K562 (cell line): ENCODE data around the gene GSS. TPM values are rescaled to one million over a fixed set of nuclear protein-coding genes. Genes with fewer than 3 reads are reported as not detected.

Experiments used
- ATAC-seq: fragments of 200-7000 bp; cut with Tn5 transposase; 3 replicates; pipeline ENCODE4 v1.9.1; 2020; ENCODE audit warnings: moderate library complexity
- BruUV-seq: library from RNA; stranded (reverse); fragments of 400-500 nt; replicated peaks from 2 replicates; lab custom pipeline; 2021; lab: Mats Ljungman, UMichigan
- CTCF ChIA-PET: fragments of 300-600 bp; formaldehyde crosslinking; extraction: SDS; loops from one replicate; lab custom pipeline; 2021; ENCODE audit warnings: low intra/inter-chr PET ratio; lab: Yijun Ruan, JAX
- POLR2A ChIA-PET: fragments of 300-600, 350-650 bp; sonication (Branson Sonifier 250); formaldehyde crosslinking; extraction: SDS; loops from one replicate; lab custom pipeline; 2021; ENCODE audit warnings: antibody characterized with exemption, inconsistent platforms; lab: Yijun Ruan, JAX
- DNase-seq, 4 experiments: peaks; one replicate each; pipeline versions ENCODE4 v3.0.0 to v3.0.0-alpha.2; 2011 to 2018; ENCODE audit warnings: low spot score in 3 of 4, mixed read lengths in 3 of 4; ENCODE audit errors: extremely low read depth in 1 of 4
- FAIRE-seq: peaks from 2 replicates; lab custom pipeline; 2011; peaks lifted over from hg19 to GRCh38; lab: Jason Lieb, UNC
- H2AFZ ChIP-seq: 2 replicates; pipeline ENCODE4 v1.6.0; 2011; ENCODE audit warnings: low read depth, low read length, control low read depth, inconsistent platforms
- H3K27ac ChIP-seq: fragments of 200-600 bp; 3 replicates; pipeline ENCODE4 v1.8.0; 2011; ENCODE audit warnings: low read depth, mild to moderate bottlenecking, control low read depth, inconsistent platforms, low read length, moderate library complexity, mixed read lengths; ENCODE audit errors: extremely low read depth
- H3K27me3 ChIP-seq, 2 experiments: fragments of 300-600 bp in 1 of 2; 2 replicates in 1 of 2; 3 replicates in 1 of 2; pipeline versions ENCODE4 v1.6.0 to v1.8.0; 2011; ENCODE audit warnings: inconsistent platforms in 2 of 2, low read length in 2 of 2, mild to moderate bottlenecking in 1 of 2, mixed read lengths in 1 of 2, moderate library complexity in 1 of 2; ENCODE audit not compliant: control insufficient read depth in 2 of 2, insufficient read depth in 2 of 2
- H3K36me3 ChIP-seq: fragments of 300-600 bp; 3 replicates; pipeline ENCODE4 v1.8.0; 2011; ENCODE audit warnings: mild to moderate bottlenecking, low read length, inconsistent platforms; ENCODE audit not compliant: control insufficient read depth, insufficient read depth
- H3K4me1 ChIP-seq, 2 experiments: fragments of 200-600 bp in 1 of 2; replicated peaks in 1 of 2; 2 replicates in 1 of 2; 3 replicates in 1 of 2; pipeline versions ENCODE4 v1.5.1 to v1.8.0; 2011; ENCODE audit warnings: inconsistent platforms in 2 of 2, low read length in 2 of 2, mild to moderate bottlenecking in 1 of 2, mixed read lengths in 1 of 2, moderate library complexity in 1 of 2; ENCODE audit not compliant: control insufficient read depth in 2 of 2, insufficient read depth in 2 of 2
- H3K4me2 ChIP-seq: 2 replicates; pipeline ENCODE4 v1.6.1; 2011; ENCODE audit warnings: low read length, control low read depth, inconsistent platforms, mixed read lengths; ENCODE audit not compliant: insufficient read depth
- H3K4me3 ChIP-seq: fragments of 200-600 bp; sonication (generic), shearing (Covaris generic); 2 replicates; pipeline ENCODE4 v1.5.1; 2016; ENCODE audit warnings: control low read depth, inconsistent platforms
- H3K79me2 ChIP-seq: fragments of 200-600 bp; 3 replicates; pipeline ENCODE4 v1.8.0; 2011; ENCODE audit warnings: low read length, inconsistent platforms; ENCODE audit not compliant: control insufficient read depth, insufficient read depth
- H3K9ac ChIP-seq, 2 experiments: 2 replicates each; pipeline versions ENCODE4 v1.6.0 to v1.6.1; 2011; ENCODE audit warnings: low read depth in 2 of 2, low read length in 2 of 2, control low read depth in 1 of 2, inconsistent platforms in 1 of 2, mild to moderate bottlenecking in 1 of 2, mixed read lengths in 1 of 2; ENCODE audit not compliant: insufficient read depth in 1 of 2
- H3K9me1 ChIP-seq: one replicate; pipeline ENCODE4 v1.6.0; 2011; ENCODE audit warnings: inconsistent platforms, mild to moderate bottlenecking, low read length, moderate library complexity; ENCODE audit not compliant: control insufficient read depth, insufficient read depth
- H3K9me3 ChIP-seq: replicated peaks from 2 replicates; pipeline ENCODE4 v1.5.1; 2011; ENCODE audit warnings: low read depth, low read length, inconsistent platforms; ENCODE audit not compliant: control insufficient read depth, insufficient read depth
- H4K20me1 ChIP-seq: replicated peaks from 2 replicates; pipeline ENCODE4 v1.6.1; 2011; ENCODE audit warnings: low read length, inconsistent platforms, mixed read lengths; ENCODE audit not compliant: control insufficient read depth, insufficient read depth
- CC2D1A ChIP-seq: fragments of 450-650 bp; IDR thresholded peaks from 2 replicates; pipeline ENCODE4 v1.6.1; 2017; ENCODE audit warnings: mild to moderate bottlenecking
- ESRRA ChIP-seq: fragments of 450-650 bp; IDR thresholded peaks from 2 replicates; pipeline ENCODE4 v1.6.1; 2014; ENCODE audit warnings: low read depth, mild to moderate bottlenecking, moderate library complexity, borderline replicate concordance
- MTA2 ChIP-seq: fragments of 450-650 bp; IDR thresholded peaks from 2 replicates; pipeline ENCODE4 v1.6.1; 2016; ENCODE audit warnings: low read depth
- PHF8 ChIP-seq: fragments of 200-600 bp; sonication (generic); IDR thresholded peaks from 2 replicates; pipeline ENCODE4 v1.6.1; 2012; ENCODE audit warnings: mixed run types, mild to moderate bottlenecking, inconsistent platforms, low read length, moderate library complexity, borderline replicate concordance
- SRSF9 ChIP-seq: fragments of 200-400 bp; formaldehyde crosslinking; IDR thresholded peaks from 2 replicates; pipeline ENCODE4 v1.6.1; 2017; ENCODE audit warnings: low read depth, low read length, borderline replicate concordance
- TEAD4 ChIP-seq, 2 experiments: sonication (generic) in 1 of 2; formaldehyde crosslinking in 1 of 2; IDR thresholded peaks; 2 replicates each; pipeline versions ENCODE4 v1.6.1 to v1.8.0; 2012 to 2022; ENCODE audit warnings: borderline replicate concordance in 1 of 2, inconsistent platforms in 1 of 2, low read length in 1 of 2, mild to moderate bottlenecking in 1 of 2, missing genetic modification reagents in 1 of 2
- THAP12 ChIP-seq: fragments of 250-450 bp; sonication (Bioruptor Pico); IDR thresholded peaks from 2 replicates; pipeline ENCODE4 v1.9.0; 2021; ENCODE audit warnings: mild to moderate bottlenecking, inconsistent platforms
- ZNF778 ChIP-seq: fragments of 450-650 bp; formaldehyde crosslinking; IDR thresholded peaks from 2 replicates; pipeline ENCODE4 v1.4.0; 2020; ENCODE audit warnings: mild to moderate bottlenecking, moderate library complexity
- WGBS: fragments of 100-300 bp; shearing (Covaris generic); methylation state at CpG from one replicate; pipeline ENCODE4 v1.1.6; 2016; ENCODE audit warnings: low coverage, mixed read lengths; ENCODE audit not compliant: insufficient coverage; ENCODE audit errors: missing lambda C conversion rate; 5-methylcytosine and 5-hydroxymethylcytosine counted together
- in situ Hi-C: fragments of 300-500 bp; cut with MboI; formaldehyde crosslinking; loops from 4 replicates; pipeline ENCODE4 v1.15.0; 2018; ENCODE audit warnings: inconsistent platforms, mixed read lengths
- intact Hi-C: fragments of 100-400 bp; cut with micrococcal nuclease; formaldehyde crosslinking; loops from 2 replicates; pipeline ENCODE4 v1.14.2; 2022
- polyA plus RNA-seq, 8 experiments: library from polyadenylated mRNA; depleted of rRNA in 4 of 8; stranded (reverse) in 5 of 8; unstranded in 3 of 8; fragments of >200 nt; fragmentation: Nextera tagmentation in 2 of 8; fragmentation: Illumina TruSeq in 1 of 8; extraction: Ambion mirVana in 2 of 8; extraction: Trizol in 1 of 8; gene quantifications; 2 replicates each; pipeline versions ENCODE4 v1.2.1 to v1.2.3, GENCODE V29; 2011 to 2014; ENCODE audit warnings: inconsistent platforms in 1 of 8, missing spikeins in 1 of 8
- total RNA-seq, 7 experiments: library from RNA; depleted of rRNA in 6 of 7; stranded (reverse); fragments of >200 nt in 6 of 7; fragmentation: Illumina TruSeq in 2 of 7; extraction: Trizol in 2 of 7; gene quantifications; 2 replicates each; pipeline versions ENCODE4 v1.2.1 to v1.2.3, GENCODE V29; 2011 to 2021; ENCODE audit warnings: low replicate concordance in 1 of 7
- TF ChIP-seq, protein P1 (sequence below): IDR thresholded peaks from 3 replicates; pipeline ENCODE4 v1.6.1; 2011; ENCODE audit warnings: borderline replicate concordance, mild to moderate bottlenecking; ENCODE audit not compliant: insufficient read length, insufficient read depth
- TF ChIP-seq, protein P2 (sequence below): IDR thresholded peaks from 2 replicates; pipeline ENCODE4 v1.6.1; 2011; ENCODE audit not compliant: insufficient read length; ENCODE audit errors: extremely low read depth
- TF ChIP-seq, protein P3 (sequence below): fragments of 200-800 bp; sonication (Bioruptor generic); IDR thresholded peaks from 2 replicates; pipeline ENCODE4 v1.6.1; 2017; ENCODE audit warnings: missing genetic modification characterization, missing compliant biosample characterization

GSS gene
- total and polyA plus RNA-seq, 9 of the 15 experiments (the other 6 are each of a cell fraction or from before 2014, with no cell fraction given), result 18.4 to 165 (median 89.4) TPM

- no peaks in the 10 kb centered on the region; the same call in 1 of the 2 replicates for H4K20me1 ChIP-seq
- no TSS peak for BruUV-seq
- no peak overlapping the region for H3K27ac ChIP-seq
- WGBS, result 44% methylated on average over 4 of the region's 4 CpGs
- H3K4me3 ChIP-seq, result no peak overlapping the region
- ChIA-PET POLR2A (interaction anchor here (0.5 kb wide), 1 partner anchor 10 kb away, joined by 4 read pairs; no protein-coding TSS in a partner anchor), CTCF (no interaction called here)
- H3K27me3 ChIP-seq, result no peaks in the 10 kb centered on the region
- FAIRE-seq (no peak), ATAC-seq (no peak), DNase-seq (no peak)
- peaks cover 4 to 13% of the 10 kb centered on the region in 2 experiments; a peak in 3 of 5 replicates for H3K4me1 ChIP-seq
- peaks cover 2% of the 10 kb centered on the region; the same call in 1 of the 2 replicates for H3K9me3 ChIP-seq
- no peak overlapping the region for H3K4me2 ChIP-seq
- no peak overlapping the region for H2AFZ ChIP-seq
- no peaks in the 10 kb centered on the region for H3K79me2 ChIP-seq
- intact Hi-C loops, result no loop called here
- H3K9ac ChIP-seq, result no peak overlapping the region
- peaks cover 75% of the 10 kb centered on the region for H3K36me3 ChIP-seq
- no peaks in the 10 kb centered on the region for H3K9me1 ChIP-seq
- in situ Hi-C loops, result no loop called here
- TF ChIP-seq, protein P1, sequence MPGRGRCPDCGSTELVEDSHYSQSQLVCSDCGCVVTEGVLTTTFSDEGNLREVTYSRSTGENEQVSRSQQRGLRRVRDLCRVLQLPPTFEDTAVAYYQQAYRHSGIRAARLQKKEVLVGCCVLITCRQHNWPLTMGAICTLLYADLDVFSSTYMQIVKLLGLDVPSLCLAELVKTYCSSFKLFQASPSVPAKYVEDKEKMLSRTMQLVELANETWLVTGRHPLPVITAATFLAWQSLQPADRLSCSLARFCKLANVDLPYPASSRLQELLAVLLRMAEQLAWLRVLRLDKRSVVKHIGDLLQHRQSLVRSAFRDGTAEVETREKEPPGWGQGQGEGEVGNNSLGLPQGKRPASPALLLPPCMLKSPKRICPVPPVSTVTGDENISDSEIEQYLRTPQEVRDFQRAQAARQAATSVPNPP, result no peak
- TF ChIP-seq THAP12 (CRISPR knock-in tag) (no peak), MTA2 (no peak), PHF8 (no peak), CC2D1A (no peak), SRSF9 (no peak), TEAD4 (IDR thresholded peaks at IDR 0.05; ENCODE audit: low read length) (peak; percentile 47; the same call in 1 of the 2 replicates), TEAD4 (CRISPR knock-in tag; IDR thresholded peaks at IDR 0.05; ENCODE audit: borderline replicate concordance) (no peak), ESRRA (peak; percentile 65; the same call in 1 of the 2 replicates), ZNF778 (no peak)
- TF ChIP-seq, protein P2, sequence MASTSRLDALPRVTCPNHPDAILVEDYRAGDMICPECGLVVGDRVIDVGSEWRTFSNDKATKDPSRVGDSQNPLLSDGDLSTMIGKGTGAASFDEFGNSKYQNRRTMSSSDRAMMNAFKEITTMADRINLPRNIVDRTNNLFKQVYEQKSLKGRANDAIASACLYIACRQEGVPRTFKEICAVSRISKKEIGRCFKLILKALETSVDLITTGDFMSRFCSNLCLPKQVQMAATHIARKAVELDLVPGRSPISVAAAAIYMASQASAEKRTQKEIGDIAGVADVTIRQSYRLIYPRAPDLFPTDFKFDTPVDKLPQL, result no peak
- TF ChIP-seq, protein P3, sequence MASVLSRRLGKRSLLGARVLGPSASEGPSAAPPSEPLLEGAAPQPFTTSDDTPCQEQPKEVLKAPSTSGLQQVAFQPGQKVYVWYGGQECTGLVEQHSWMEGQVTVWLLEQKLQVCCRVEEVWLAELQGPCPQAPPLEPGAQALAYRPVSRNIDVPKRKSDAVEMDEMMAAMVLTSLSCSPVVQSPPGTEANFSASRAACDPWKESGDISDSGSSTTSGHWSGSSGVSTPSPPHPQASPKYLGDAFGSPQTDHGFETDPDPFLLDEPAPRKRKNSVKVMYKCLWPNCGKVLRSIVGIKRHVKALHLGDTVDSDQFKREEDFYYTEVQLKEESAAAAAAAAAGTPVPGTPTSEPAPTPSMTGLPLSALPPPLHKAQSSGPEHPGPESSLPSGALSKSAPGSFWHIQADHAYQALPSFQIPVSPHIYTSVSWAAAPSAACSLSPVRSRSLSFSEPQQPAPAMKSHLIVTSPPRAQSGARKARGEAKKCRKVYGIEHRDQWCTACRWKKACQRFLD (CRISPR knock-in tag), result no peak
Observed at GRCh38 chr20:34915749-34916455, 39.7 kb downstream of the GSS start.
